GM23338 (cell line): ENCODE results near the gene KIRREL3. TPM values are rescaled to one million over a fixed set of nuclear protein-coding genes. Genes with fewer than 3 reads are reported as not detected.
A peak's percentile ranks its signal among the peaks of the same experiment; 100 is the strongest.

ENCODE experiments used
- ATAC-seq: fragments of 200-7000 bp; cut with Tn5 transposase; 3 replicates; pipeline ENCODE4 v1.9.1; 2020
- DNase-seq: peaks from one replicate; pipeline ENCODE4 v3.0.0-alpha.2; 2015; ENCODE audit warnings: low spot score
- H2AFZ ChIP-seq: fragments of 200-600 bp; sonication (generic); 2 replicates; pipeline ENCODE4 v1.8.0; 2016; ENCODE audit warnings: antibody characterized with exemption, mild to moderate bottlenecking, moderate library complexity
- H3F3A ChIP-seq: fragments of 200-600 bp; sonication (generic); replicated peaks from 2 replicates; pipeline ENCODE4 v1.8.0; 2017; ENCODE audit warnings: antibody characterized with exemption, mixed run types, low read depth
- H3K27ac ChIP-seq: fragments of 200-600 bp; sonication (generic); 2 replicates; pipeline ENCODE4 v1.6.1; 2016; ENCODE audit warnings: low read depth
- H3K27me3 ChIP-seq: fragments of 200-600 bp; sonication (generic); 2 replicates; pipeline ENCODE4 v1.8.0; 2016; ENCODE audit warnings: mild to moderate bottlenecking, mixed run types, moderate library complexity; ENCODE audit not compliant: insufficient read depth
- H3K36me3 ChIP-seq: fragments of 200-600 bp; sonication (generic); 2 replicates; pipeline ENCODE4 v1.8.0; 2016; ENCODE audit warnings: mild to moderate bottlenecking; ENCODE audit not compliant: insufficient read depth
- H3K4me1 ChIP-seq: fragments of 200-600 bp; sonication (generic); 2 replicates; pipeline ENCODE4 v1.8.0; 2016; ENCODE audit warnings: mild to moderate bottlenecking, moderate library complexity; ENCODE audit not compliant: insufficient read depth
- H3K4me2 ChIP-seq: fragments of 200-600 bp; sonication (generic); 2 replicates; pipeline ENCODE4 v1.7.1; 2017; ENCODE audit warnings: mixed run types
- H3K4me3 ChIP-seq: fragments of 200-600 bp; sonication (generic); 2 replicates; pipeline ENCODE4 v1.6.1; 2016; ENCODE audit warnings: mixed run types
- H3K79me2 ChIP-seq: fragments of 200-600 bp; sonication (generic); replicated peaks from 2 replicates; pipeline ENCODE4 v1.8.0; 2017; ENCODE audit warnings: mild to moderate bottlenecking; ENCODE audit not compliant: insufficient read depth
- H3K9me2 ChIP-seq: fragments of 200-600 bp; sonication (generic); 2 replicates; pipeline ENCODE4 v1.8.0; 2017; ENCODE audit not compliant: insufficient read depth
- H4K20me1 ChIP-seq: fragments of 200-600 bp; sonication (generic); replicated peaks from 2 replicates; pipeline ENCODE4 v1.8.0; 2017; ENCODE audit warnings: mild to moderate bottlenecking; ENCODE audit not compliant: insufficient read depth
- H3K27ac Mint-ChIP-seq: 2 replicates; pipeline ENCODE4 v1.8.0; 2020; ENCODE audit warnings: inconsistent platforms, mild to moderate bottlenecking, moderate library complexity, mixed read lengths
- H3K27me3 Mint-ChIP-seq: 3 replicates; pipeline ENCODE4 v1.8.0; 2022; ENCODE audit warnings: low read depth, mild to moderate bottlenecking, moderate library complexity, mixed read lengths, inconsistent platforms; ENCODE audit not compliant: insufficient read depth, poor library complexity
- H3K36me3 Mint-ChIP-seq: 3 replicates; pipeline ENCODE4 v1.8.0; 2021; ENCODE audit warnings: low read depth, mild to moderate bottlenecking, inconsistent platforms, moderate library complexity, mixed read lengths
- H3K4me1 Mint-ChIP-seq: 3 replicates; pipeline ENCODE4 v1.8.0; 2020; ENCODE audit warnings: mild to moderate bottlenecking, inconsistent platforms, mixed read lengths
- H3K4me3 Mint-ChIP-seq: 3 replicates; pipeline ENCODE4 v1.8.0; 2021; ENCODE audit warnings: moderate library complexity, mild to moderate bottlenecking, inconsistent platforms, mixed read lengths
- H3K9me3 Mint-ChIP-seq: 3 replicates; pipeline ENCODE4 v1.8.0; 2020; ENCODE audit warnings: moderate library complexity, mild to moderate bottlenecking, inconsistent platforms, mixed read lengths
- CREB1 ChIP-seq: fragments of 250-450 bp; sonication (Bioruptor Pico); IDR thresholded peaks from 2 replicates; pipeline ENCODE4 v1.5.0; 2020; ENCODE audit warnings: low read depth, mild to moderate bottlenecking, moderate library complexity
- ETS1 ChIP-seq: IDR thresholded peaks from 2 replicates; pipeline ENCODE4 v1.6.1; 2016; ENCODE audit warnings: antibody characterized with exemption
- EZH2 ChIP-seq: fragments of 200-600 bp; sonication (generic); IDR thresholded peaks from one replicate; pipeline ENCODE4 v1.8.0; 2017; ENCODE audit warnings: antibody characterized with exemption, mild to moderate bottlenecking, low read depth; ENCODE audit not compliant: unreplicated experiment
- EZH2phosphoT487 ChIP-seq: fragments of 200-600 bp; sonication (generic); IDR thresholded peaks from one replicate; pipeline ENCODE4 v1.8.1; 2018; ENCODE audit warnings: antibody characterized with exemption; ENCODE audit not compliant: unreplicated experiment
- NANOG ChIP-seq: IDR thresholded peaks from 2 replicates; pipeline ENCODE4 v1.6.1; 2016; ENCODE audit warnings: antibody characterized with exemption, borderline replicate concordance
- POLR2AphosphoS5 ChIP-seq: IDR thresholded peaks from 2 replicates; pipeline ENCODE4 v1.6.1; 2016; ENCODE audit warnings: antibody characterized with exemption, low read depth
- REST ChIP-seq: IDR thresholded peaks from one replicate; pipeline ENCODE4 v1.6.1; 2018; ENCODE audit warnings: antibody characterized with exemption; ENCODE audit not compliant: unreplicated experiment
- ZNF114 ChIP-seq: fragments of 250-450 bp; sonication (Bioruptor Pico); IDR thresholded peaks from 2 replicates; pipeline ENCODE4 v1.5.0; 2020; ENCODE audit warnings: mild to moderate bottlenecking, moderate library complexity
- polyA plus RNA-seq: library from polyadenylated mRNA; unstranded; fragments of >200 nt; fragmentation: Nextera tagmentation; extraction: Ambion mirVana; gene quantifications from 2 replicates; pipeline ENCODE4 v1.2.1, GENCODE V29; 2016
- total RNA-seq: library from RNA; depleted of rRNA; stranded (reverse); fragments of >200 nt; shearing (Covaris generic); gene quantifications from 2 replicates; pipeline ENCODE4 v1.2.3, GENCODE V29; 2014
- TF ChIP-seq, protein P1 (sequence below), 2 experiments: fragments of 200-600 bp in 1 of 2; sonication (generic) in 1 of 2; conservative IDR thresholded peaks; 2 replicates each; pipeline versions ENCODE4 v1.5.1 to v1.6.1; 2016 to 2017; ENCODE audit warnings: antibody characterized with exemption in 2 of 2, low read depth in 2 of 2, mild to moderate bottlenecking in 2 of 2, moderate library complexity in 1 of 2

KIRREL3 gene
- total and polyA plus RNA-seq, 2 experiments from 2014 or later, result 0.13 to 1.5 TPM

DNA sequence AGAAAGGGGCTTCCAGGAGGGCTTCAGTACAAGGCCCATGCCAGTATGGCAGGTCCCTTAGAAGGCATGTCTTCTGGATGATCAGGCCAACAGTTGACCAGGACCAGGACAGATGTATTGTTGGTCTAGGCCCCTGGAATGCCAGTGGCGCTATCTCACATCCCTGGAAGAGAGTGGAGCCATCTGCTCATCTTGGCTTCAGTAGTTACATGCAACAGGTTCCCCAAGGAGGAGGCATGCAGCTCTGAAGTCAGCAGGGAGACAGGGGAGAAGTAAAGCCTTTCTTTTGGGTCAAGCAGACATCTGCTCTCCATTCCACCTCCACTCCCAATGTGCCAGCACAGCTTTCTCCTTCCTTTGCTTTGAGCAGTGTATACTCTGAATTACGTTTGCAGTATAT, 244.1 kb downstream of the KIRREL3 start:
- Histone ChIP-seq H4K20me1 (no peaks in the 10 kb centered on the region), H3K9me2 (peaks cover 14% of the 10 kb centered on the region; the same call in 1 of the 2 replicates), H3K4me3 (no peak overlapping the region), H3K79me2 (no peaks in the 10 kb centered on the region), H3K4me2 (no peak overlapping the region), H2AFZ (no peak overlapping the region), H3K4me1 (no peaks in the 10 kb centered on the region; the same call in 1 of the 2 replicates), H3K27ac (no peak overlapping the region), H3K27me3 (no peaks in the 10 kb centered on the region), H3K36me3 (no peaks in the 10 kb centered on the region), H3F3A (no peaks in the 10 kb centered on the region)
- no peaks in the 10 kb centered on the region for H3K36me3 Mint-ChIP-seq
- H3K4me3 Mint-ChIP-seq, result no peak overlapping the region
- DNase-seq (no peak), ATAC-seq (no peak)
- no peaks in the 10 kb centered on the region for H3K27me3 Mint-ChIP-seq
- H3K9me3 Mint-ChIP-seq, result no peaks in the 10 kb centered on the region
- no peak overlapping the region for H3K27ac Mint-ChIP-seq
- TF ChIP-seq CREB1 (CRISPR knock-in tag), result no peak
- TF ChIP-seq POLR2AphosphoS5, result no peak
- TF ChIP-seq ETS1, result no peak
- no peak for TF ChIP-seq REST
- peaks cover 14% of the 10 kb centered on the region; the same call in 2 of the 3 replicates for H3K4me1 Mint-ChIP-seq

DNA sequence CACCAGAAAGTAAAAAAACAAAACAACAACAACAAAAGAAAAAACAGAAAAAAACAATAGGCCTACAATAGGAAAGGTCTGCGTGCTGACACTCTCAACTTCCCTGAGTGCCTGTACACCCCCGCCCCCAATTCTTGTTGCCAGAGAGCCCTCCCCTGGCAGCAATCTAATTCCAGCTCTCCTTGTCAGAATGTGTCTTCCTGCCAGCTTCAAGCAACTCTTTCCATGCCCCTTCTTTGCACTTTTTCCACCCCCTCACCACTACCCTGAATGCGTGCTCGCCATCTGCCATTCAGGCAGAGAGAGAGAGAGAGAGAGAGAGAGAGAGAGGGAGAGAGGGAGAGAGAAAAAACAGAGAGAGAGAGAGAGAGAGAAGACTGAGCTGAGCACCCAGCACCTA, 245.0 kb downstream of the KIRREL3 start:
- no peak for ATAC-seq
- Histone ChIP-seq H3K4me1 (no peaks in the 10 kb centered on the region; the same call in 1 of the 2 replicates), H3K36me3 (no peaks in the 10 kb centered on the region), H3F3A (no peaks in the 10 kb centered on the region), H3K4me2 (no peak overlapping the region), H3K4me3 (no peak overlapping the region), H3K9me2 (peaks cover 14% of the 10 kb centered on the region; the same call in 1 of the 2 replicates), H3K79me2 (no peaks in the 10 kb centered on the region), H2AFZ (peak overlapping the region; percentile 66; the same call in 1 of the 2 replicates), H3K27ac (no peak overlapping the region), H3K27me3 (no peaks in the 10 kb centered on the region), H4K20me1 (no peaks in the 10 kb centered on the region)
- Mint-ChIP-seq H3K36me3 (no peaks in the 10 kb centered on the region), H3K9me3 (no peaks in the 10 kb centered on the region), H3K27me3 (no peaks in the 10 kb centered on the region), H3K27ac (no peak overlapping the region), H3K4me1 (peaks cover 14% of the 10 kb centered on the region; the same call in 2 of the 3 replicates), H3K4me3 (no peak overlapping the region)
- no peak for DNase-seq
- TF ChIP-seq EZH2, result no peak
- no peak for TF ChIP-seq ZNF114 (CRISPR knock-in tag)
- TF ChIP-seq NANOG, result no peak
- TF ChIP-seq, protein P1, sequence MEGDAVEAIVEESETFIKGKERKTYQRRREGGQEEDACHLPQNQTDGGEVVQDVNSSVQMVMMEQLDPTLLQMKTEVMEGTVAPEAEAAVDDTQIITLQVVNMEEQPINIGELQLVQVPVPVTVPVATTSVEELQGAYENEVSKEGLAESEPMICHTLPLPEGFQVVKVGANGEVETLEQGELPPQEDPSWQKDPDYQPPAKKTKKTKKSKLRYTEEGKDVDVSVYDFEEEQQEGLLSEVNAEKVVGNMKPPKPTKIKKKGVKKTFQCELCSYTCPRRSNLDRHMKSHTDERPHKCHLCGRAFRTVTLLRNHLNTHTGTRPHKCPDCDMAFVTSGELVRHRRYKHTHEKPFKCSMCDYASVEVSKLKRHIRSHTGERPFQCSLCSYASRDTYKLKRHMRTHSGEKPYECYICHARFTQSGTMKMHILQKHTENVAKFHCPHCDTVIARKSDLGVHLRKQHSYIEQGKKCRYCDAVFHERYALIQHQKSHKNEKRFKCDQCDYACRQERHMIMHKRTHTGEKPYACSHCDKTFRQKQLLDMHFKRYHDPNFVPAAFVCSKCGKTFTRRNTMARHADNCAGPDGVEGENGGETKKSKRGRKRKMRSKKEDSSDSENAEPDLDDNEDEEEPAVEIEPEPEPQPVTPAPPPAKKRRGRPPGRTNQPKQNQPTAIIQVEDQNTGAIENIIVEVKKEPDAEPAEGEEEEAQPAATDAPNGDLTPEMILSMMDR (conservative IDR thresholded peaks at IDR 0.05; ENCODE audit: low read depth in 2 of 2), result no peak
- no peak for TF ChIP-seq ETS1
- TF ChIP-seq EZH2phosphoT487, result no peak
- no peak for TF ChIP-seq CREB1 (CRISPR knock-in tag)
